Breast epithelium (tissue), 3 donors: ENCODE measurements around the gene ROCK2.

Source experiments
- POLR2A ChIP-seq: fragments of 450-650 bp; IDR thresholded peaks from one replicate; pipeline ENCODE4 v1.6.1; 2016; ENCODE audit warnings: antibody characterized with exemption, mild to moderate bottlenecking, moderate library complexity
- TF ChIP-seq, protein P1 (sequence below), 3 donors: fragments of 450-650 bp; IDR thresholded peaks; one replicate each; pipeline ENCODE4 v1.5.1; 2016 to 2017; ENCODE audit warnings: antibody characterized with exemption in 3 of 3, mild to moderate bottlenecking in 3 of 3, moderate library complexity in 3 of 3

DNA sequence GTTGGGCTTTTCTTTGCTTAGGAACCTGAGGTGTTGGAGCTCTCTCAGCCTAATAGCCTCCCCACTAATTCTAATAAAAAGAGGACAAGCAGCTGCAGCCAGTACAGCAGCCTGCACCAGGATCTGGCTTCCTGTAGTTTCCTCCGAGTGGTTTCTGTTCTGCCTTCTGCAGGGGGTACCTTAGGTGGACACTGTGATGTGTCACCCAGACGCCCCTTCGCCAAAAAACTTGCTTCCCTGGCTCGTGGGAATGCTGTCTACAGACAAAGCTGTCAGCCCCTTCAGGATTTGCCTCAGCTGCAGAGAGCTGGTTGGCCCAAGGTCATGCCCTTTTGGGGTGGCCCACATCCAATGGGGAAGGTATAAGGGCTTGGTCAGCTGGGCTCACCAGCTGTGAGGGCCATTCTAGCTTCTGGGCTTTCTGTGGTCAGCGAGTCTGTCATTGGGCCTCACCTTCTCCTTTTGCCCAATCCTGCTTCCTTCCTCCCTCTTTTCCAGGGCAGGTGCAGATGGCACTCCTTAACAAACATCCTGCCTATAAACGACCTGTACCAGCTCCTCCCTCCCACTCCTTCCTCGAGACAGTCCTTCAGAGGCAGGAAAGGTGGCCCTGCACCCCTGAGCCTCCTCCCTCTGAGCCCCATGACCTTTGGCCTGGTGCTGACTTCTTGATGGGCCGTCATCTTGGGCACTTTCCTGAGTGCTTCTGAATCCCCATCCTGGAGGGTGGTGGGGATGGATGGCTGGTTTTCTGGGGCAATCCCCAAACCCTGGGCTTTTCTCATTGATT, 44.0 kb upstream of the ROCK2 start:
- TF ChIP-seq, protein P1, sequence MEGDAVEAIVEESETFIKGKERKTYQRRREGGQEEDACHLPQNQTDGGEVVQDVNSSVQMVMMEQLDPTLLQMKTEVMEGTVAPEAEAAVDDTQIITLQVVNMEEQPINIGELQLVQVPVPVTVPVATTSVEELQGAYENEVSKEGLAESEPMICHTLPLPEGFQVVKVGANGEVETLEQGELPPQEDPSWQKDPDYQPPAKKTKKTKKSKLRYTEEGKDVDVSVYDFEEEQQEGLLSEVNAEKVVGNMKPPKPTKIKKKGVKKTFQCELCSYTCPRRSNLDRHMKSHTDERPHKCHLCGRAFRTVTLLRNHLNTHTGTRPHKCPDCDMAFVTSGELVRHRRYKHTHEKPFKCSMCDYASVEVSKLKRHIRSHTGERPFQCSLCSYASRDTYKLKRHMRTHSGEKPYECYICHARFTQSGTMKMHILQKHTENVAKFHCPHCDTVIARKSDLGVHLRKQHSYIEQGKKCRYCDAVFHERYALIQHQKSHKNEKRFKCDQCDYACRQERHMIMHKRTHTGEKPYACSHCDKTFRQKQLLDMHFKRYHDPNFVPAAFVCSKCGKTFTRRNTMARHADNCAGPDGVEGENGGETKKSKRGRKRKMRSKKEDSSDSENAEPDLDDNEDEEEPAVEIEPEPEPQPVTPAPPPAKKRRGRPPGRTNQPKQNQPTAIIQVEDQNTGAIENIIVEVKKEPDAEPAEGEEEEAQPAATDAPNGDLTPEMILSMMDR (IDR thresholded peaks at IDR 0.05): no peak
- TF ChIP-seq POLR2A: no peak
